ENCODE measurements around the gene C6orf120.

Gene C6orf120

GRCh38 chr6:169745405-169745804, 43.5 kb downstream of the C6orf120 start:
- TF ChIP-seq POLR2A (IDR thresholded peaks at IDR 0.05; ENCODE audit: extremely low read depth, insufficient read length), result no peak
- TF ChIP-seq MYC (IDR thresholded peaks at IDR 0.05; ENCODE audit: low read depth, low read length), result no peak
- no peak for TF ChIP-seq MAX (IDR thresholded peaks at IDR 0.05; ENCODE audit: low read depth, low read length)
- TF ChIP-seq, protein P1, sequence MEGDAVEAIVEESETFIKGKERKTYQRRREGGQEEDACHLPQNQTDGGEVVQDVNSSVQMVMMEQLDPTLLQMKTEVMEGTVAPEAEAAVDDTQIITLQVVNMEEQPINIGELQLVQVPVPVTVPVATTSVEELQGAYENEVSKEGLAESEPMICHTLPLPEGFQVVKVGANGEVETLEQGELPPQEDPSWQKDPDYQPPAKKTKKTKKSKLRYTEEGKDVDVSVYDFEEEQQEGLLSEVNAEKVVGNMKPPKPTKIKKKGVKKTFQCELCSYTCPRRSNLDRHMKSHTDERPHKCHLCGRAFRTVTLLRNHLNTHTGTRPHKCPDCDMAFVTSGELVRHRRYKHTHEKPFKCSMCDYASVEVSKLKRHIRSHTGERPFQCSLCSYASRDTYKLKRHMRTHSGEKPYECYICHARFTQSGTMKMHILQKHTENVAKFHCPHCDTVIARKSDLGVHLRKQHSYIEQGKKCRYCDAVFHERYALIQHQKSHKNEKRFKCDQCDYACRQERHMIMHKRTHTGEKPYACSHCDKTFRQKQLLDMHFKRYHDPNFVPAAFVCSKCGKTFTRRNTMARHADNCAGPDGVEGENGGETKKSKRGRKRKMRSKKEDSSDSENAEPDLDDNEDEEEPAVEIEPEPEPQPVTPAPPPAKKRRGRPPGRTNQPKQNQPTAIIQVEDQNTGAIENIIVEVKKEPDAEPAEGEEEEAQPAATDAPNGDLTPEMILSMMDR (IDR thresholded peaks at IDR 0.05; ENCODE audit: low read depth, low read length), result no peak
- H3K4me3 ChIP-seq (ENCODE audit: low read depth, low read length), result no peak overlapping the region
- DNase-seq (ENCODE audit: low read depth), result no peak

- H3K4me3 ChIP-seq (ENCODE audit: low read depth, low read length), result no peak overlapping the region
- DNase-seq (ENCODE audit: low read depth), result no peak
- TF ChIP-seq, protein P1 (IDR thresholded peaks at IDR 0.05; ENCODE audit: low read depth, low read length), result no peak
- TF ChIP-seq MYC (IDR thresholded peaks at IDR 0.05; ENCODE audit: low read depth, low read length) (no peak), MAX (IDR thresholded peaks at IDR 0.05; ENCODE audit: low read depth, low read length) (no peak), POLR2A (IDR thresholded peaks at IDR 0.05; ENCODE audit: extremely low read depth, insufficient read length) (no peak)
These were observed 44.6 kb downstream of the C6orf120 start for GRCh38 chr6:169746556-169746955.

DNA sequence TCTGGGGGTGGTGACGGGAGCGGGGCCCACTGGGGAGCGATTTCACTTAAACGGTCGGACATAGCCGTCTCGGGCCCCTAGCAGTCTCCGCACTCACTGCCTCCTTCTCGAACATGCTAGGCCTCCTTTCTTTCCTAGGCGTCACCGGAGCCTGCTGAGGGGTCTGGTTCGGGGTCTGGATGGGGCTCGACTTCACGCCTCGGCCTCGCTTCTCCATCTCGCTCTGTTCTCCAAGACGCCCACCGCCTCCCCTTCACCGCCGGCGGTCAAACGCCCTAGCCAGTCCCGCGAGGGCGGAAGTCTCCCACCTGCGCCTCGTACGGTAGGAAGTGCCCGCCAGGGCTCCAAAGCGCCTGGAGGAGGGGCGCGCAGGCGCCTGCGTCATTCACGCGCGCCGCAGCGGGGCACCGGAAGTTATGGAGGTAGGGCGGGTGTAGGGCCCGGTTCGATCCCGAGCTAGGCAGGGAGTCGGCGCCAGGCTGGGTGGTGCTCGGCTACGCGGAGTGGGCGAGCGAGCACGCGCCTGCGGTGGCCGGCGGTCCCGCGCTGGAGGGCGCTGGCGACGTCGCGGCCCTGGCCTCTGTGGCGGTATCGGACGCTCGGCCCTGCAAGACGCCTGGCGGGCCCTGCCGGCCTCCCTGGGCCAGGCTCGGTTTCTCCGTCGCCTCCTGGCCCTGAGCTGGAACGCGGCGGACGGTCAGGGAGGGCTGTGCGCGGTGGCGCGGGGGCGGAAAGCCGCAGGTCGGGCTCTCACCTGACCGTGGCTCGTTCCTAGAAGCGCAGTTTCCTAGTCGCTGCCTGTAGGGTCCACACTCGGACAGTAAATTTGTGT, 49.5 kb downstream of the C6orf120 start, which contains the start of the genes DYNLT2 and ERMARD:
DYNLT2 (minus strand) TSS at position 331 of the 832 bp plus-strand sequence; CDS start at position 217, 114 bp downstream.
ERMARD (plus strand) TSS at position 381 of the 832 bp plus-strand sequence; CDS start at position 417, 36 bp downstream.
- peak; percentile 90 for TF ChIP-seq POLR2A (IDR thresholded peaks at IDR 0.05; ENCODE audit: extremely low read depth, insufficient read length)
- TF ChIP-seq MAX (IDR thresholded peaks at IDR 0.05; ENCODE audit: low read depth, low read length), result peak; percentile 56
- TF ChIP-seq MYC (IDR thresholded peaks at IDR 0.05; ENCODE audit: low read depth, low read length), result peak; percentile 19; the same call in 1 of the 2 replicates
- TF ChIP-seq, protein P1 (IDR thresholded peaks at IDR 0.05; ENCODE audit: low read depth, low read length), result no peak
- peak within 1 kb of the TSS; percentile 90 for H3K4me3 ChIP-seq (ENCODE audit: low read depth, low read length)
- peak; percentile 98 for DNase-seq (ENCODE audit: low read depth)

GRCh38 chr6:169752074-169752623, 50.2 kb downstream of the C6orf120 start:
- no peak for TF ChIP-seq POLR2A (IDR thresholded peaks at IDR 0.05; ENCODE audit: extremely low read depth, insufficient read length)
- TF ChIP-seq MAX (IDR thresholded peaks at IDR 0.05; ENCODE audit: low read depth, low read length), result no peak
- TF ChIP-seq, protein P1 (IDR thresholded peaks at IDR 0.05; ENCODE audit: low read depth, low read length), result no peak
- TF ChIP-seq MYC (IDR thresholded peaks at IDR 0.05; ENCODE audit: low read depth, low read length), result no peak
- H3K4me3 ChIP-seq (ENCODE audit: low read depth, low read length), result peak overlapping the region; percentile 90
- peak; percentile 27 for DNase-seq (ENCODE audit: low read depth)
